ENCODE results near the gene LSM5. TPM values are rescaled to one million over a fixed set of nuclear protein-coding genes. Genes with fewer than 3 reads are reported as not detected.
A peak's percentile ranks its signal among the peaks of the same experiment; 100 is the strongest.

Gene LSM5
- polyA plus RNA-seq, 2 of the 4 experiments (the other 2 are of a cell fraction) = 128 to 158 TPM

DNA sequence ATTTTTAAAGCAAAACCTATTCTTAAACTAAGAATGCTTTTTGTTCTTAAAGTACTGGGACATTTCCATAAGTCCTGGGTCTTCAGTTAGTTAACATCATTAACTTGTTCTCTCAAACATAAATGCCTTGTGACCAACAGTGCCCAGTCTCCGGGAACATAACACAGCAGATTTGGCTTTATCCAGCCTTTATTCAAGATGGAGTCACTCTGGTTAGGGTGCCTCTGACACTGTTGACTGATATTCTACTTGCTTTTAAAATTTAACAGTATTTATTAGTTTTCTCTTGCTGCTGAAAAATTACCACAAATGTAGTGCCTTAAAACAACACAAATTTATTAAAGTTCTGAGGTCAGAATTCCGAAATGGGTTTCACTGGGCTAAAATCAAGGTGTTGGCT, 49.2 kb upstream of the LSM5 start:
- ChIA-PET POLR2A (no interaction called here), CTCF (no interaction called here)
- FAIRE-seq = no peak
- DNase-seq (ENCODE audit: low read depth in 1 of 2, low spot score in 1 of 2) = no peak
- peaks cover 37% of the 10 kb centered on the region for H3K4me1 ChIP-seq
- no peak for TF ChIP-seq SREBF2 (IDR thresholded peaks at IDR 0.05)
- TF ChIP-seq RARB (CRISPR knock-in tag; IDR thresholded peaks at IDR 0.05) = no peak
- peak; percentile 87 for TF ChIP-seq ZSCAN20 (CRISPR knock-in tag; IDR thresholded peaks at IDR 0.05)
- peak; percentile 84; the same call in 1 of the 2 replicates for TF ChIP-seq HEYL (CRISPR knock-in tag; IDR thresholded peaks at IDR 0.05)
- TF ChIP-seq HOXB5 (CRISPR knock-in tag; IDR thresholded peaks at IDR 0.05) = 0 out of 2 replicates have a peak, but pooled peaks have one; percentile 64
- TF ChIP-seq CHD4 (IDR thresholded peaks at IDR 0.05; ENCODE audit: borderline replicate concordance) = no peak
- peak; percentile 77 for TF ChIP-seq HOXB13 (CRISPR knock-in tag; IDR thresholded peaks at IDR 0.05; ENCODE audit: low read depth)
- TF ChIP-seq RNF2 (IDR thresholded peaks at IDR 0.05; ENCODE audit: borderline replicate concordance, low read depth) = no peak
- TF ChIP-seq RAD21 (conservative IDR thresholded peaks at IDR 0.05 in 1 of 2, IDR thresholded peaks at IDR 0.05 in 1 of 2) = no peak
- no peak overlapping the region for H3K4me3 ChIP-seq
- H3K9me3 ChIP-seq = no peaks in the 10 kb centered on the region
- no peak for ATAC-seq
- WGBS (ENCODE audit: missing lambda C conversion rate) = 93% methylated on average over 2 of the region's 2 CpGs
- no peak overlapping the region for H3K4me2 ChIP-seq
- peak overlapping the region in 1 of 2 experiments; percentile 48; a peak in 2 of 6 replicates for H3K27ac ChIP-seq

DNA sequence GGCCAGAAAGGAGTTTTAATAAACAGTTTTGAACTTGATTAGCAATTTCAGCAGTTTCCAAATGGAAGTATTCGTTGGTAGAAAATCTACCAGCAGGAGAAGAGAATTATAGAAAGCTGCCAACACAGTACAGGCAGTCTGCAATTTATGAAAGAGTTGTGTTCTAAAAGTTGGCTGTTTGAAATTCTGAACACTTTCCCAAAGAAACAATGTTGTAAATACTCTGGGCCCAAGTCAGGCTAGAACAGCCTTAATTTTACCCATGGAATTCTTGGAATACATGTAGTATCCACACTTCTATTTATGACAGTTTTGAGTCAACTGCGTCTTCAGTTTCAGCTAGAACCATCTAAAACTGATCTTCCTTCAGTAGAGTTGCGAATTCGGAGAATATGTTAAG, 47.6 kb upstream of the LSM5 start:
- H3K4me3 ChIP-seq = no peak overlapping the region
- CTCF ChIA-PET = no interaction called here
- DNase-seq (ENCODE audit: low read depth in 1 of 2, low spot score in 1 of 2) (no peak), ATAC-seq (no peak), FAIRE-seq (no peak)
- WGBS (ENCODE audit: missing lambda C conversion rate) = 80% methylated on average over 4 of the region's 4 CpGs
- no peak for TF ChIP-seq KDM5A (IDR thresholded peaks at IDR 0.05)
- TF ChIP-seq ZC3H11A (IDR thresholded peaks at IDR 0.05) = no peak
- TF ChIP-seq, protein P1, sequence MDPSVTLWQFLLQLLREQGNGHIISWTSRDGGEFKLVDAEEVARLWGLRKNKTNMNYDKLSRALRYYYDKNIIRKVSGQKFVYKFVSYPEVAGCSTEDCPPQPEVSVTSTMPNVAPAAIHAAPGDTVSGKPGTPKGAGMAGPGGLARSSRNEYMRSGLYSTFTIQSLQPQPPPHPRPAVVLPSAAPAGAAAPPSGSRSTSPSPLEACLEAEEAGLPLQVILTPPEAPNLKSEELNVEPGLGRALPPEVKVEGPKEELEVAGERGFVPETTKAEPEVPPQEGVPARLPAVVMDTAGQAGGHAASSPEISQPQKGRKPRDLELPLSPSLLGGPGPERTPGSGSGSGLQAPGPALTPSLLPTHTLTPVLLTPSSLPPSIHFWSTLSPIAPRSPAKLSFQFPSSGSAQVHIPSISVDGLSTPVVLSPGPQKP (IDR thresholded peaks at IDR 0.05; ENCODE audit: low read depth, low read length) = no peak
- no peak for TF ChIP-seq CEBPB (IDR thresholded peaks at IDR 0.05)
- TF ChIP-seq, protein P2, sequence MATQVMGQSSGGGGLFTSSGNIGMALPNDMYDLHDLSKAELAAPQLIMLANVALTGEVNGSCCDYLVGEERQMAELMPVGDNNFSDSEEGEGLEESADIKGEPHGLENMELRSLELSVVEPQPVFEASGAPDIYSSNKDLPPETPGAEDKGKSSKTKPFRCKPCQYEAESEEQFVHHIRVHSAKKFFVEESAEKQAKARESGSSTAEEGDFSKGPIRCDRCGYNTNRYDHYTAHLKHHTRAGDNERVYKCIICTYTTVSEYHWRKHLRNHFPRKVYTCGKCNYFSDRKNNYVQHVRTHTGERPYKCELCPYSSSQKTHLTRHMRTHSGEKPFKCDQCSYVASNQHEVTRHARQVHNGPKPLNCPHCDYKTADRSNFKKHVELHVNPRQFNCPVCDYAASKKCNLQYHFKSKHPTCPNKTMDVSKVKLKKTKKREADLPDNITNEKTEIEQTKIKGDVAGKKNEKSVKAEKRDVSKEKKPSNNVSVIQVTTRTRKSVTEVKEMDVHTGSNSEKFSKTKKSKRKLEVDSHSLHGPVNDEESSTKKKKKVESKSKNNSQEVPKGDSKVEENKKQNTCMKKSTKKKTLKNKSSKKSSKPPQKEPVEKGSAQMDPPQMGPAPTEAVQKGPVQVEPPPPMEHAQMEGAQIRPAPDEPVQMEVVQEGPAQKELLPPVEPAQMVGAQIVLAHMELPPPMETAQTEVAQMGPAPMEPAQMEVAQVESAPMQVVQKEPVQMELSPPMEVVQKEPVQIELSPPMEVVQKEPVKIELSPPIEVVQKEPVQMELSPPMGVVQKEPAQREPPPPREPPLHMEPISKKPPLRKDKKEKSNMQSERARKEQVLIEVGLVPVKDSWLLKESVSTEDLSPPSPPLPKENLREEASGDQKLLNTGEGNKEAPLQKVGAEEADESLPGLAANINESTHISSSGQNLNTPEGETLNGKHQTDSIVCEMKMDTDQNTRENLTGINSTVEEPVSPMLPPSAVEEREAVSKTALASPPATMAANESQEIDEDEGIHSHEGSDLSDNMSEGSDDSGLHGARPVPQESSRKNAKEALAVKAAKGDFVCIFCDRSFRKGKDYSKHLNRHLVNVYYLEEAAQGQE (IDR thresholded peaks at IDR 0.05) = no peak
- TF ChIP-seq BHLHE40 (IDR thresholded peaks at IDR 0.05; ENCODE audit: low read depth, low read length) = no peak
- no peak for TF ChIP-seq EHMT2 (IDR thresholded peaks at IDR 0.05; ENCODE audit: low read depth)
- no peak for TF ChIP-seq MAFK (IDR thresholded peaks at IDR 0.05; ENCODE audit: partially characterized antibody)
- TF ChIP-seq, protein P3, sequence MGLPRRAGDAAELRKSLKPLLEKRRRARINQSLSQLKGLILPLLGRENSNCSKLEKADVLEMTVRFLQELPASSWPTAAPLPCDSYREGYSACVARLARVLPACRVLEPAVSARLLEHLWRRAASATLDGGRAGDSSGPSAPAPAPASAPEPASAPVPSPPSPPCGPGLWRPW (IDR thresholded peaks at IDR 0.05) = no peak
- no peak for TF ChIP-seq NFE2L2 (conservative IDR thresholded peaks at IDR 0.05; ENCODE audit: low read length)
- TF ChIP-seq JUN (IDR thresholded peaks at IDR 0.05) = no peak
- TF ChIP-seq, protein P4, sequence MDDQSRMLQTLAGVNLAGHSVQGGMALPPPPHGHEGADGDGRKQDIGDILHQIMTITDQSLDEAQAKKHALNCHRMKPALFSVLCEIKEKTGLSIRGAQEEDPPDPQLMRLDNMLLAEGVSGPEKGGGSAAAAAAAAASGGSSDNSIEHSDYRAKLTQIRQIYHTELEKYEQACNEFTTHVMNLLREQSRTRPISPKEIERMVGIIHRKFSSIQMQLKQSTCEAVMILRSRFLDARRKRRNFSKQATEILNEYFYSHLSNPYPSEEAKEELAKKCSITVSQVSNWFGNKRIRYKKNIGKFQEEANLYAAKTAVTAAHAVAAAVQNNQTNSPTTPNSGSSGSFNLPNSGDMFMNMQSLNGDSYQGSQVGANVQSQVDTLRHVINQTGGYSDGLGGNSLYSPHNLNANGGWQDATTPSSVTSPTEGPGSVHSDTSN (IDR thresholded peaks at IDR 0.05) = no peak
- no peak for TF ChIP-seq RNF2 (IDR thresholded peaks at IDR 0.05; ENCODE audit: borderline replicate concordance, low read depth)
- no peak for TF ChIP-seq RCOR1 (IDR thresholded peaks at IDR 0.05; ENCODE audit: low read depth, low read length)
- no peak for TF ChIP-seq ESRRA (IDR thresholded peaks at IDR 0.05; ENCODE audit: borderline replicate concordance, low read length)
- no peak for TF ChIP-seq FOSL2 (IDR thresholded peaks at IDR 0.05)
- no peak for TF ChIP-seq FOSL2 (CRISPR knock-in tag; IDR thresholded peaks at IDR 0.05)
- TF ChIP-seq FOXS1 (CRISPR knock-in tag; IDR thresholded peaks at IDR 0.05) = no peak
- H3K4me1 ChIP-seq = peaks cover 49% of the 10 kb centered on the region
- POLR2A ChIA-PET = no interaction called here
- H3K4me2 ChIP-seq = no peak overlapping the region
- no peaks in the 10 kb centered on the region for H3K9me3 ChIP-seq
- no peak overlapping the region for H3K27ac ChIP-seq

All from A549 (cell line).